ENCODE data around the gene DUOX2.

GRCh38 chr15:45148076-45149059 lies 34.4 kb upstream of the DUOX2 start:
- TF ChIP-seq CTCF (optimal IDR thresholded peaks at IDR 0.05 in 1 of 3, IDR thresholded peaks at IDR 0.05 in 1 of 3, conservative IDR thresholded peaks at IDR 0.05 in 1 of 3; ENCODE audit: extremely low read depth in 1 of 3, insufficient read depth in 2 of 3, low read length in 3 of 3): no peak
- no peak for TF ChIP-seq EZH2 (IDR thresholded peaks at IDR 0.05; ENCODE audit: low read length)

Data from keratinocyte (primary cell).